Panc1 (cell line): ENCODE measurements around the gene MEIS3. TPM values are rescaled to one million over a fixed set of nuclear protein-coding genes. Genes with fewer than 3 reads are reported as not detected.
A peak's percentile ranks its signal among the peaks of the same experiment; 100 is the strongest.

Source experiments
- ATAC-seq: fragments of 200-7000 bp; cut with Tn5 transposase; 2 replicates; pipeline ENCODE4 v1.9.1; 2020; ENCODE audit warnings: mild to moderate bottlenecking, moderate library complexity
- Bru-seq: library from RNA; stranded (reverse); fragments of 400-500 nt; gene quantifications from one replicate; lab custom pipeline; 2021; lab: Mats Ljungman, UMichigan
- BruChase-seq, 2 experiments: library from RNA; stranded (reverse); fragments of 400-500 nt; gene quantifications; one replicate each; lab custom pipeline; 2021; lab: Mats Ljungman, UMichigan
- BruUV-seq: library from RNA; stranded (reverse); fragments of 400-500 nt; replicated peaks from 2 replicates; lab custom pipeline; 2021; lab: Mats Ljungman, UMichigan
- CTCF ChIA-PET: fragments of 300-600 bp; sonication (Branson Sonifier 250); formaldehyde crosslinking; loops from one replicate; lab custom pipeline; 2022; ENCODE audit warnings: antibody characterized with exemption; lab: Charles Lee
- POLR2A ChIA-PET: fragments of 300-600 bp; sonication (Branson Sonifier 250); formaldehyde crosslinking; loops from one replicate; lab custom pipeline; 2022; ENCODE audit warnings: antibody characterized with exemption; lab: Charles Lee
- DNase-seq: peaks from one replicate; pipeline ENCODE4 v3.0.0-alpha.2; 2010; ENCODE audit warnings: low read depth, low spot score
- H3K27ac ChIP-seq: 2 replicates; pipeline ENCODE4 v1.5.1; 2011; ENCODE audit warnings: mild to moderate bottlenecking, low read length, inconsistent platforms
- H3K27me3 ChIP-seq: fragments of 200-500 bp; sonication (Bioruptor generic); 2 replicates; pipeline ENCODE4 v1.6.0; 2014; ENCODE audit warnings: low read length, inconsistent platforms; ENCODE audit not compliant: control insufficient read depth, insufficient read depth
- H3K36me3 ChIP-seq: fragments of 200-500 bp; sonication (Bioruptor generic); 2 replicates; pipeline ENCODE4 v1.5.1; 2014; ENCODE audit warnings: inconsistent platforms, mild to moderate bottlenecking, low read length, moderate library complexity; ENCODE audit not compliant: control insufficient read depth, insufficient read depth
- H3K4me1 ChIP-seq: 2 replicates; pipeline ENCODE4 v1.5.1; 2011; ENCODE audit warnings: inconsistent platforms, mild to moderate bottlenecking, low read length, moderate library complexity; ENCODE audit not compliant: control insufficient read depth, insufficient read depth
- H3K4me3 ChIP-seq, 2 experiments: 2 replicates each; pipeline ENCODE4 v1.5.1; 2011 to 2012; ENCODE audit warnings: low read depth in 2 of 2, low read length in 2 of 2, mild to moderate bottlenecking in 2 of 2, inconsistent platforms in 1 of 2, moderate library complexity in 1 of 2
- H3K9me3 ChIP-seq: fragments of 200-500 bp; sonication (Bioruptor generic); 2 replicates; pipeline ENCODE4 v1.5.1; 2014; ENCODE audit warnings: low read depth, mild to moderate bottlenecking, inconsistent platforms, low read length, moderate library complexity; ENCODE audit not compliant: control insufficient read depth, insufficient read depth
- CTCF ChIP-seq: fragments of 450-650 bp; IDR thresholded peaks from 2 replicates; pipeline ENCODE4 v1.5.1; 2017; ENCODE audit warnings: mild to moderate bottlenecking
- POLR2AphosphoS5 ChIP-seq: IDR thresholded peaks from 2 replicates; pipeline ENCODE4 v1.6.1; 2012; ENCODE audit warnings: mild to moderate bottlenecking, low read depth, low read length, moderate library complexity
- REST ChIP-seq, 2 experiments: IDR thresholded peaks; 2 replicates each; pipeline ENCODE4 v1.6.1; 2011 to 2012; ENCODE audit warnings: low read depth in 2 of 2, control low read depth in 1 of 2, low read length in 1 of 2, mild to moderate bottlenecking in 1 of 2, moderate library complexity in 1 of 2; ENCODE audit not compliant: insufficient read depth in 1 of 2
- SIN3A ChIP-seq: IDR thresholded peaks from 2 replicates; pipeline ENCODE4 v1.6.1; 2012; ENCODE audit warnings: low read depth, mild to moderate bottlenecking, low read length, moderate library complexity, borderline replicate concordance; ENCODE audit not compliant: insufficient read depth
- TCF7L2 ChIP-seq: IDR thresholded peaks from 2 replicates; pipeline ENCODE4 v1.6.1; 2011; ENCODE audit warnings: mild to moderate bottlenecking, low read depth, low read length, inconsistent platforms
- in situ Hi-C: cut with HindIII; loops from 2 replicates; pipeline ENCODE4 v1.10.0; 2016; ENCODE audit warnings: low sequenced_read_pairs, low pct_unique_long_range_greater_than_20kb
- intact Hi-C: fragments of 100-400 bp; cut with micrococcal nuclease; formaldehyde crosslinking; loops from one replicate; pipeline ENCODE4 v1.10.0; 2022; ENCODE audit not compliant: unreplicated experiment
- long read RNA-seq: library from polyadenylated mRNA; unstranded; transcript quantifications from one replicate; pipeline ENCODE4 v2.0.0, GENCODE V29; 2021; ENCODE audit not compliant: unreplicated experiment
- polyA plus RNA-seq: library from polyadenylated mRNA; unstranded; fragments of >200 nt; gene quantifications from one replicate; pipeline ENCODE4 v1.2.1, GENCODE V29; 2012; ENCODE audit warnings: missing spikeins; ENCODE audit not compliant: insufficient read length
- total RNA-seq: library from RNA; stranded (reverse); gene quantifications from one replicate; pipeline ENCODE4 v1.2.1, GENCODE V29; 2021; ENCODE audit not compliant: unreplicated experiment

Gene MEIS3
- total RNA-seq = 11.3 TPM
- 20.1 TPM for polyA plus RNA-seq
- percentile 46 among the genes with signal in this experiment for Bru-seq, nascent RNA
- percentile 49 among the genes with signal in this experiment for BruChase-seq, experiment 1, labeled RNA remaining after a 2-hour chase
- BruChase-seq, experiment 2, labeled RNA remaining after a 6-hour chase = percentile 48 among the genes with signal in this experiment
- long read RNA-seq, transcript MEIS3-204 (13 exons, 1,715 nt) = major isoform, 5 of 15 reads
- long read RNA-seq, partial matches to known transcripts = 4 of 15 reads
- long read RNA-seq, other reads (novel, unspliced or antisense) = 6 of 15 reads

- DNase-seq (no peak), ATAC-seq (peak; percentile 28; the same call in 1 of the 2 replicates)
- BruUV-seq = no TSS peak
- H3K9me3 ChIP-seq = no peaks in the 10 kb centered on the region
- POLR2A ChIA-PET = interaction anchor here (0.6 kb wide), 1 partner anchor 96 kb away, joined by 5 read pairs; no protein-coding TSS in a partner anchor
- intact Hi-C loops = no loop called here
- in situ Hi-C loops = no loop called here
- CTCF ChIA-PET = interaction anchor here (0.7 kb wide), 1 partner anchor 28 kb away, joined by 5 read pairs; no protein-coding TSS in a partner anchor
- no peaks in the 10 kb centered on the region for H3K36me3 ChIP-seq
- H3K27ac ChIP-seq = no peak within 1 kb of the TSS
- peaks cover 8% of the 10 kb centered on the region; the same call in 1 of the 2 replicates for H3K27me3 ChIP-seq
- TF ChIP-seq CTCF (no peak), POLR2AphosphoS5 (no peak), REST (IDR thresholded peaks at IDR 0.05; ENCODE audit: insufficient read depth in 1 of 2, low read depth in 2 of 2, low read length in 1 of 2) (no peak), SIN3A (no peak), TCF7L2 (no peak)
- peak within 1 kb of the TSS; percentile 37 to 39 for H3K4me3 ChIP-seq
- peaks cover 4% of the 10 kb centered on the region for H3K4me1 ChIP-seq
Observed at GRCh38 chr19:47419030-47419783, at the start of gene MEIS3. TSS of gene MEIS3 (minus strand) at chr19:47419527. CDS start at chr19:47419081, 446 bp downstream.

- TF ChIP-seq SIN3A (no peak), REST (IDR thresholded peaks at IDR 0.05; ENCODE audit: insufficient read depth in 1 of 2, low read depth in 2 of 2, low read length in 1 of 2) (no peak), CTCF (no peak), TCF7L2 (no peak), POLR2AphosphoS5 (no peak)
- Histone ChIP-seq H3K36me3 (no peaks in the 10 kb centered on the region), H3K4me1 (no peaks in the 10 kb centered on the region; the same call in none of the 2 replicates), H3K27ac (no peak overlapping the region), H3K4me3 (no peak overlapping the region), H3K27me3 (no peaks in the 10 kb centered on the region; the same call in 1 of the 2 replicates), H3K9me3 (no peaks in the 10 kb centered on the region)
- ATAC-seq = no peak
- no peak for DNase-seq
- BruUV-seq = no TSS peak
- POLR2A ChIA-PET = interaction anchor here (0.6 kb wide), 1 partner anchor 190 kb away, joined by 9 read pairs; no protein-coding TSS in a partner anchor
- CTCF ChIA-PET = interaction anchor here (0.7 kb wide), 1 partner anchor 116 kb away, joined by 4 read pairs; no protein-coding TSS in a partner anchor
- intact Hi-C loops (no loop called here), in situ Hi-C loops (no loop called here)
Observed at GRCh38 chr19:47467914-47468313, 48.6 kb upstream of the MEIS3 start.
